Omental fat pad (tissue), 4 donors: ENCODE measurements around the gene ETV7. TPM values are rescaled to one million over a fixed set of nuclear protein-coding genes. Genes with fewer than 3 reads are reported as not detected.
"Not testable (repeated sequence)": the region's sequence is repeated elsewhere in the genome, so short reads cannot be mapped to it uniquely, and the experiment has no call there.

ENCODE experiments used
- ATAC-seq: fragments of 150-250 bp; one replicate; pipeline ENCODE4 v1.9.1; 2016; ENCODE audit warnings: mild to moderate bottlenecking, moderate library complexity; ENCODE audit not compliant: low FRiP score
- DNase-seq: peaks from one replicate; pipeline ENCODE4 v3.0.0-alpha.2; 2019; ENCODE audit warnings: low spot score
- CTCF ChIP-seq, 3 donors: fragments of 450-650 bp; IDR thresholded peaks; one replicate each; pipeline ENCODE4 v1.5.1; 2016 to 2017; ENCODE audit warnings: antibody characterized with exemption in 3 of 3, mild to moderate bottlenecking in 3 of 3, moderate library complexity in 2 of 3
- total RNA-seq, 4 donors: library from RNA; depleted of rRNA; stranded (reverse); fragments of >200 nt; gene quantifications; one replicate each; pipeline ENCODE4 v1.1.0, GENCODE V29; 2016

Gene ETV7
- total RNA-seq, 4 donors from 2014 or later, result 0.56 to 5.9 (median 2.8) TPM

- TF ChIP-seq CTCF (IDR thresholded peaks at IDR 0.05), result no peak
- ATAC-seq, result no peak
- no peak for DNase-seq
Observed at GRCh38 chr6:36367743-36368142, 19.7 kb downstream of the ETV7 start.

DNA sequence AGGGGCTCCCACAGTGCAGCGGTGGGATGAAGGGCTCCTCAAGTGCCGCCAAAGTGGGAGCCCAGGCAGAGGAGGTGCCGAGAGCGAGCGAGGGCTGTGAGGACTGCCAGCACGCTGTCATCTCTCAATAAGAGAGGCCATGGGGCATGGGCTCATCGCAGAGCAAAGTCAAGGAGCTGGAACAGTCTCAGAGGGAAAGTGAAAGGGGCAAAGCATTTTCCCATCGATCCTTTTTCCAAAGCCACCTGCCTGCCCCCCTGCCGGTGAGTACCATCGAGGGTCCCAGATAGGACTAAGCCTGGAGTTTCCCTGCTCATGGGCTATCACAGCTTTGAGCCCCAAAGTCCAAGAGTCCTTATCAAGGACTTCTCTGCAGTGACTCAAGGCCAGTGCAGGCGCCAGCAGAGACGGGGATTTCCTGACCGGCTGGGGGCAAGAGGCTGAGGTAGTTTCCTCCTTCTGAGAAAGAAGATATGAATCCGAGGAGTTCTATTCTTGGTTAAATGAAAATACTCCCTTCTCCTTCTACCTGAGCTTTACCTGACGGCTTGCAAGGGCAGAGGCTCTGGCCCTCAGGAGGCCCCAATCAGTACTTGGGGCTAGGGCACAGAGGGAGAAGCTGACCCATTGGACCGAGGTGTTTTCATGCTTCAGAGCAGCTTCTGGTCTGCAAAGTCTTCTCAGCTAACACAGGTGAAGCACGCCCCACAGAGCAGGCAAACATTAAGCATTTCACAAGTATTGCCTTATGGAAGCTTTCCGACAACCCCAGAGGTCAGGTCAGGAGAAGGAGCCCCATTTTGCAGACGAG is 22.6 kb downstream of the ETV7 start:
- no peak for TF ChIP-seq CTCF (IDR thresholded peaks at IDR 0.05)
- DNase-seq (no peak), ATAC-seq (no peak)

DNA sequence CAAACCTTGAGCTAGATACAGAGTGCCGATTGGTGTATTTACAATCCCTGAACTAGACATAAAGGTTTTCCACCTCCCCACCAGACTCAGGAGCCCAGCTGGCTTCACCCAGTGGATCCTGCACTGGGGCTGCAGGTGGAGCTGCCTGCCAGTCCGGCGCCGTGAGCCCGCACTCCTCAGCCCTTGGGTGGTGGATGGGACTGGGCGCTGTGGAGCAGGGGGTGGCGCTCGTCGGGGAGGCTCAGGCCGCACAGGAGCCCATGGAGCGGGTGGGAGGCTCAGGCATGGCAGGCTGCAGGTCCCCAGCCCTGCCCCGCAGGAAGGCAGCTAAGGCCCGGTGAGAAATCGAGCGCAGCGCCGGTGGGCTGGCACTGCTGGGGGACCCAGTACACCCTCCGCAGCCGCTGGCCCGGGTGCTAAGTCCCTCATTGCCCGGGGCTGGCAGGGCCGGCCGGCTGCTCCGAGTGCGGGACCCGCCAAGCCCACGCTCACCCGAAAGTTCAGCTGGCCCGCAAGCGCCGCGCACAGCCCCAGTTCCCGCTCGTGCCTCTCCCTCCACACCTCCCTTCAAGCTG is 23.3 kb downstream of the ETV7 start:
- DNase-seq, ATAC-seq: not testable (repeated sequence)

DNA sequence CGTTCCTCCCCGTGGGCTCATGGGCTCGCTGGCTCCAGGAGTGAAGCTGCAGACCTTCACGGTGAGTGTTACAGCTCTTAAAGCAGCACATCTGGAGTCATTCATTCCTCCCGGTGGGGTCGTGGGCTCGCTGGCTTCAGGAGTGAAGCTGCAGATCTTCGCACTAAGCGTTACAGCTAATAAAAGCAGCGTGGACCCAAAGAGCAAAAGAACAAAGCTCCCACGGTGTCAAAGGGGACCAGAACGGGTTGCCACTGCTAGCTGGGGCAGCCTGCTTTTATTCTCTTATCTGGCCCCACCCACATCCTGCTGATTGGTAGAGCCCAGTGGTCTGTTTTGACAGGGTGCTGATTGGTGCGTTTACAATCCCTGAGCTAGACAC is 24.1 kb downstream of the ETV7 start:
- not testable (repeated sequence) for ATAC-seq, DNase-seq

GRCh38 chr6:36362551-36363370 is 24.7 kb downstream of the ETV7 start:
- DNase-seq (no peak), ATAC-seq (no peak)
- TF ChIP-seq CTCF (IDR thresholded peaks at IDR 0.05), result no peak

- no peak for TF ChIP-seq CTCF (IDR thresholded peaks at IDR 0.05)
- ATAC-seq, result no peak
- no peak for DNase-seq
Observed at GRCh38 chr6:36361071-36361470, 26.4 kb downstream of the ETV7 start.

DNA sequence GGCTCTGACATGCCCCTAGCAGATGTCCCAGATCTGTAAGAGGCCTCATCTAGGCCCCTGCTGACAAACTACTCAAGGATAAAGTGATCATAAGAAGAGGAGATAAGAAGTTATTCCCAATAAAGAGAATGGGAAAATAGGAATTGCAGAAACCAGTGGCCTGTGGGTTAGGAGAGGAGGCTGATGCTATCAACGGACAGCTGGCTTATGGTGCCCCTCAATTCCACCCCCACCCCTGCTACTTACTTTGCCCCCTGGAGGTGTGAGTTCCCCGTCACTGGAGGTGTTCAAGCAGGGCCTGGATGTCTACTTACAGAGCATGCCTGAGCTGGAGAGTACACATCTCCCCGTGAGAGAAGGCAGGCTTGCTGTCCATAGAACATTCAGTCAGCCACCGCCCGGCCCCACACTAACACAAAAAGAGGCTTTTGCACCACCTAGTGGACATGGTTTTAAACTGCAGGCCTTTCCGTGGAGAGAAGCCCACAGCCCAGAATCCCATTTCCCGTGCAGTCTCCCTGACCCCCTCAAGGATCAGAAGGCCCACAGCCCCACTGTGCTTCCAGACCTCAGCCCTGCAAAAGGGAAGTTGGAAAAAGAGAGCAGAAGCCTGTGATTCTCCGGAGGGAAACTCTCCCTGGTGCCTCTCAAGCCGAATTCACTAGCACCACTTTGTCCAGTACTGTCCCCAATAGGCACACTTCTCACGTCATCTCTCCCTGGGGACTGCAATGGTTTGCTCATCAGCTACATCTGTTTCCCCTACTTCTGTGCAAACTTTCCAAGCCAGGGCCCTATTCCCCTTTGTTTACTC is 27.0 kb downstream of the ETV7 start:
- TF ChIP-seq CTCF (IDR thresholded peaks at IDR 0.05), result peak in 1 of 3 donors; percentile 47
- peak; percentile 69 for DNase-seq
- peak; percentile 89 for ATAC-seq
